Head of caudate nucleus (tissue), 42 donors: Measurements from ENCODE around the gene ZSCAN12.
"Not testable (repeated sequence)": the region's sequence is repeated elsewhere in the genome, so short reads cannot be mapped to it uniquely, and the experiment has no call there.

ENCODE experiments used
- DNase-seq, 42 donors: peaks; one replicate each; pipeline versions ENCODE4 v3.0.0 to v3.0.0-alpha.2; 2020 to 2021; ENCODE audit warnings: mixed read lengths in 7 of 42
- intact Hi-C: fragments of 100-400 bp; cut with DNase I; formaldehyde crosslinking; loops from one replicate; pipeline ENCODE4 v1.15.0; 2022

ZSCAN12 gene

DNA sequence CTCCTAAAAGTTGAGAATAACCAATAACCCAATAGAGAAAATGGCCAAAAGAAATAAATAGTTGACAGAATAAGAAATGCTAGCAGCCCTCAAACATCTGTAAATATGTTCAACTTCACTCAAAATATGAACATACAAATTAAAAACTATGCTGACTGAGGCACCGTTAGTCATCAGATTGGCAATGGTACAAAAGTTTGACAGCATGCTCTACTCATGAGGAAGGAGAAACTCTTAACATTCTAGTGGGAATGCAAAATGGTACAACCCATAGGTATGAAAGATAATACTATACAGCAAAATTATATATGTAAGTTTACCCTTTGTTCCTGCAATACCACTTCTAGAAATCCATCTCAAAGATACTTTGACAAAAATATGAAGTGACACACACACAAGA, 1.6 kb upstream of the ZSCAN12 start:
- intact Hi-C loops: no loop called here
- DNase-seq: no peak

DNA sequence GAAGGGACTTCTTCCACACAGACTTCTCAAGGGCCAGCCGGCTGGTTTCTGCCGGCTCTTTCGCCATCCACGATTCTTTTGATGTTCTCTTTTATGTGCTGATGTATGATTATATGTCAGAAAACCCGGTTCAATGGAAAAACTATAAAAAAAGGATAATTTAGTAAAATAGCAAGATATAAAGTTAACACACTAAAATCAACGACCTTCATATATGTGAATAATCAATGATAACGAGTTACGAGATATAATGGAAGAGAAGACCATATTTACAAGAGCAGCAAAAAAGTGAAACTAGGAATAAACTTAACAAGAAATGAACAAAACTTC, 540 bp upstream of the ZSCAN12 start:
- DNase-seq: no peak
- intact Hi-C loops: no loop called here

DNA sequence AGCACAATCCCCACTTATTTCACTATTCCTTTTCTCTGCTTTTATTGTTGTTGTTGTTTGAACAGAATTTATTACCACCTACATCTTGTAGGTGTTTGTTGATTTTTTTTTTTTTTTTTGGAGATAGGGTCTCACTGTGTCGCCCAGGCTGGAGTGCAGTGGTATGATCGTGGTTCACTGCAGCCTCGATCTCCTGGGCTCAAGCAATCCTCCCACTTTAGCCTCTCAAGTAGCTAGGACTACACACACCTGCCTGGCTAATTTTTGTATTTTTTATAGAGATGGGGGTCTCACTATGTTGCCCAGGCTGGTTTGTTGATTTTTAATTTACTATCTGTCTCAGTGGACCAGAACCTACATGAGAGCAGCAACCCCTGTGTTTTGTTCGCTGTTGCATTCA, 3.6 kb downstream of the ZSCAN12 start:
- intact Hi-C loops: no loop called here
- DNase-seq: no peak

DNA sequence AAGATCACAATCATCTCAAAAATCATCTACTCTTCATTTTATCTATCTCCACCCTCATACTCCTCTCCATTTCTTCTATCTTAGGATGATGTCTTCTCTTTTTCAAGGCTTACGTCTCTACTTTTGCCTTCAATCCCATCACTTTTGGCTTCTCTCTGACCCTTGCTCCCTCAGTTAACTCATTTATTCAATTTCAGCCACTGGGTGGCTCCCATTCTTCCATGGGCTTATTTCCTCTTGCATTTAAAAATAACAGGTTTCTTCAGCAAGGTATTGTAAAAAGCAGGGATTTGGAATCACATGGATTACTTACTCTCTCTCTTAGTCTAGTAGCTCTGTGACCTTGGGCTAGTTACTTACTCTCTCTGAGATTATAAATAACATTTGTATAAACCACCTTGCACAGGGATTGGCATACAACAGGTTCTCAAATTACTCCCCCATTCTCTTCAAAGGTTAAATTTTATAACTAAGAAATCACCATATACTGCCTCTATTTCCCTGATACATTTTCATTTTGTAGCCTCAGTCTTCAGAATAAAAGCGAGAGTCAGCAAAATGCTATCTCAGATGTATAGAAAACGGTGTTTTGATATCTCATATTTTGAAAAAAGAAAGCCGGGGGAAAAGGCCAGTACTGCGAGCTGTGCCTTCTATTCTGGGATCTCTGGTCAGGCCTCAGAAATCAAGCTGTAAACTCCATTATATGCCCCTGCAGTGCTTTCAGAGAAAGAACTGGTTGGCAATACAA, 5.5 kb downstream of the ZSCAN12 start:
- DNase-seq: peak in 6 of 42 donors; percentile 5 to 39 (median 16)
- intact Hi-C loops: no loop called here

DNA sequence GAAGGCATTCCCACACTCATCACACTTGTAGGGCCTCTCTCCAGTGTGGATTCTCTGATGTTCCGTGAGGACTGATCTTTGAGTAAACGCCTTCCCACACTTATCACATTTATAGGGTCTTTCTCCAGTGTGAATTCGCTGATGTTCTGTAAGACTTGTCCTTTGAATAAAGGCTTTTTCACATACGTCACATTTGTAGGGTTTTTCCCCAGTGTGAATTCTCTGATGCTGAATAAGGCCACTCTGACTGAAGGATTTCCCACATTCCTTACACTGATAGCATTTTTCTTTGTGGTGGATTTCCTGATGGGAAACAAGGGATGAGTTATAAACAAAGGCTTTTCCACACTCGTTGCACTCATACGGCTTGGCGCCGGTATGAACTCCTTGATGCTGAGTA, 8.9 kb downstream of the ZSCAN12 start:
- intact Hi-C loops: no loop called here
- DNase-seq: no peak

DNA sequence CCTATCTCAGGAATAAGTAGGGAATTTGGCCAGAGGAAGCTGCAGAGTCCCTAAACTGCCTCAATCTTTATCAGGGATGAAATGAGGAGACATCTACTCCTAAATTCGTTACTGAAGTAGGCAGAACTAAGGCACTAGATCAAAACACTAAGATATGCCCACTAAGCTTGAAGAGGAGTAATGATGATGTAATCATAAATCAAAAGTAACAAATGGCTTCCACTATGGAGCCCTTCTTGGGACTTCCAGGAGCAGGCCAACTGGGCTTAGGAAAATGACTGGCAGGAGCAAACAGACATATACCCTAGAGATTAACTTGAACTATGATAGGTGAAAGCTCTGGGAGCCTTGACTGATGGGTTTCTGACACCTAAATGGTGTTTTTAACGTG, 15.4 kb downstream of the ZSCAN12 start:
- no peak for DNase-seq
- intact Hi-C loops: no loop called here

DNA sequence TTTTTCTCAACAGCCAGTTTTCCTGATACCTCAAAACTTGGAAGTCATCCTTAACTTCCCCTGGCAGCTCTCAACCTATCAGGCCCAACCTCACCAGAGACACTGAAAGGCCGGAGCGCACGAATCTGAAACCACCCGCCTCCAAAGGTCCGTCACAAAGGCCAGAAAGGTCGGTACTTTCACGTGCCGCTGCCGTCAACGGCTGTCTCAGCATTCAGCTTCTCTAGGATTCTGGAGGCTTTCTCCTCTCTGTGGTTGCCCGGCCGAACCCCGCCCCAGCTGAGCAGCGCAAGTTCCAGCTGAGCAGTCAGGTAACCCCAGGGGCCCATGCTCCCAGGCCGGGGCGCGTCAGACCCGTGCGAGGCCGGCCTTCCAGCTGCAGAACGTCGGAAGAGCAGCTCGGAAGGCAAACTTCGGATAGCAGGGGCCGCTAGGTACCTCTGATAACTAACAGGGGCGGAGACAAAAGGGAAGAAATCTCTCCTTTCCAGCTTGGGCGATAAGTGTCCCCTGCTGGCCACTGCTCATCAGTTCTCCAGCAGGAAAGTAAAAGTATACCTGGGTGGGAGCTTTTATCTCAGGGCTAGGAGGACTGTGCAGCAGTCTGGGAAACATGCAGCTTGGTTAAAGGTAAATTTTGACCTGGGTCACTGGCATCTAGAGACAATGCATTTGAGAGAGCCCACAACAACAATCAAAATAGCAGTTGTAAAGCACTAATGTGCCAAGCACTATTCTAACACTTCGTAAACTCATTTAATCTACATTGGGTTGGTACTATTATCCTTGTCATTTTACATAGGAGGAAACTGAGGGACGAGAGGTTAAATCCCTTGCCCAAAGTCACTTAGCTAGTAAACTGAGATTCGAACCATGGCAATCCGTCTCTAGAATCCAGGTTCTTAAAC, 16.1 kb downstream of the ZSCAN12 start:
- intact Hi-C loops: no loop called here
- DNase-seq: peak; percentile 36 to 81 (median 61)

DNA sequence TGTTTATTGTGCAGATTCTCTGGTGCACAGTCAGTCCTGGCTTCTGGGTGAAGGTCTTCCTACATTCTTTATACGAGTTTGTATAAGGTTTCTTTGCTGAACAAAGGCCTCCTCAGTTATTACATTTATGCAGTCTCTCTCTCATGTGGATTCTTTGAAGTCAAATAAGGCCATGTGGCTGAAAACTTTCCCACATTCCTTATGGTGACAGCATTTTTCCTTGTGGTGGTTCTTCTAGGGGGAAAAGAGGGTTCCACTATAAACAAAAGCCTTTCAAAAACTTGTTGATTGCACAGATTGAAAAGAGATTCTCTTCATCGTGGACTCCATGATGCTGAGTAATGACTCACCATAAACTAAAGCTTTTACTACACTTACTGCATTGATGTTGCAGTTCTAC, 19.2 kb downstream of the ZSCAN12 start:
- intact Hi-C loops: no loop called here
- no peak for DNase-seq

DNA sequence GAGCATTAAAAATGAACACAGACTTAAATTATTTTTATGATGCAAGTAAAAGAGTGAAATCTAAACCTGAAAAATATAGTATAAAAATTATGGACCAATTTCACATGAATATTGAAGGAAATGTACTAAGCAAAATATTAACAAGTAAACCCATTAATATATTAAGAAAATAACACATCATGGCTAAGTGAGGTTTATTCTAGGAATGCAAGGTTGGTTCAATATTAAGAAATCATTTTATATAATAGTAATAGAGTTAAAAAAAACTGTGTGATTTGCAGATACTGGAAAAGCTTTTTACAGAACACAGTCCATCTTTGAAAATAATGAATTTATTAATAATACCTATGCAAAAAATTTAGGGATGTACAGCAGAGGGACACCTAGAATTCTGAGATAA, 20.9 kb downstream of the ZSCAN12 start:
- intact Hi-C loops: no loop called here
- DNase-seq: no peak

DNA sequence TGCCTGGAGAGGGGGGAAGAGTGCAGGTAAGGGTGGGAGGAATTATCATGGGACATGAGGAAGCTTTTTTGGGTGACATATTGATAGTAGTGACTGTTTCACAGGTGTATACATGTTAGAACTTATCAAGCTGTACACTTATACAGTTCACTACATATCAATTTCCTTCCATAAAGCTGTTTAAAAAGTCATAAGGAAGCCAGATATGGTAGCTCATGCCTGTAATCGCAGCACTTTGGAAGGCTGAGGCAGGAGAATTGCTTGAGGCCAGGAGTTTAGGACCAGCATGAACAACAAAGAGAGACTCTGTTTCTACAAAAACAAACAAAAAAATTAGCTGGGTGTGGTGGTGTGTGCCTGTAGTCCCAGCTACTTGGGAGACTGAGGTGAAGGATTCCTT, 21.7 kb downstream of the ZSCAN12 start:
- DNase-seq: no peak

DNA sequence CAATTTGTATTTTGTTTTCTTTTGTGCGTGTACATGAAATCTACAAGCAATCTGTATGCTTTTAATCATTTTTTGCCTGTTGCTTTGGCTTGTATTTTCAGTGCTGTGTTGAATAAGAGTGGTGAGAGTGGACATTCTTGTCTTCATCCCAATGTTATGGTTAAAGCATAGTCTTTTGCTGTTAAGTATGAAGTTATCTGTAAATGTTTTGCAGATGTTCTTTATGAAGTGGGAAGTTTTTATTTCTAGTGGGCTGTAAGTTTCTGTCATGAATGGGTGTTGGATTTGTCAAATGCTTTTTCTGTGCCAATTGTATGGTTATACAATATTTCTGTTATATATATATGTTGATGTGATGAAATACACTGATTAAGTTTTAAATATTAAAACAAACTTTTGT, 25.6 kb downstream of the ZSCAN12 start:
- intact Hi-C loops: no loop called here
- DNase-seq: no peak

More for the DNA sequence above, 21.7 kb downstream of the ZSCAN12 start:
- intact Hi-C loops: no loop called here

DNA sequence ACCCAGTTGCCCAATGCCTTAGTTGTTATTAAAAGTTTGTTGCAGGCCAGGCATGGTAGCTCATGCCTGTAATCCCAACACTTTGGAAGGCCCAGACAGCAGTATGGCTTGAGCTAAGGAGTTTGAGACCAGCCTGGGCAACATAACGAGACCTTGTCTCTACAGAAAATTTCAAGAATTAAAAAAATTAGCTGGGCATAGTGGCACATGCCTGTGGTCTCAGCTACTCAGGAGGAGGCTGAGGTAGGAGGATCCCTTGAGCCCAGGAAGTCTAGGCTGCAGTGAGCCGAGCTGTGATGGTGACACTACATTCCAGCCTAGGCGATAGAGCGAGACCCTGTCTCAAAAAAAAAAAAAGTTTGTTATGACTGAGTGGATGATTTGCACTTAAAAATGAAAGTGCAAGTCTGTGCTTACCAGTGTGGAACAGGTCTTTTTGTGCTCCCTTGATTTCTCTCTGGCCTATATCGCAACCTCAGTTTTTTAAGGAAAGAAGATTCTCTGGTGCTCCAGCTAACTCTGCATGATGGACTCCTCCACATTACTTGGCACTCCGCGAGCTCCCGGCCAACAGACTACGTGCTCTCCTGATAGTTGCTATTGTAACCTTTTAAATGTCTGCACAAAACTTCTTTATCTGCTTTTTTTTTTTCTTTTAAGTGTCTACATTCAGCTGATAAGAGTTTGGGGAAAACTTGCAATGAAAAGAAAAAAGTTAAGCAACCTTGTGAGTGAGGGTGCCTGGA, 27.7 kb downstream of the ZSCAN12 start:
- intact Hi-C loops: no loop called here

DNA sequence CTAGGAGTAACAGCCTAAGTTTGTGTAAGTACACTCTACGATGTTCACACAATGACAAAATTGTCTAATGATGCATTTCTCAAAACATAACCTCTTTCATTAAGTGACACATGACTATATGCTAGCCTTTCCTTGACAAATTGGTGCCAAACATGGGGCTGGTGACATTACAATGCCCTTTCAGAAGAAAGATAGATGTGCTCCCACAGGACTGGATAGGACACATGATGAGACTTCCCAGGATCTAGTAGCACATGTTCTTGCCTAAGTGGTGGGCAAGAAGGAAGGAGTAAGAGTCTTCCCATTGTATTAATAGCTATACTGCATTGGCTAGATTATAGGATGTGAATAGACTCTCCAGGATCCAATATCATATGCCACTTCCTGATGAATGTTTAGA, 28.3 kb downstream of the ZSCAN12 start:
- DNase-seq: no peak
- intact Hi-C loops: no loop called here

More for the DNA sequence above, 27.7 kb downstream of the ZSCAN12 start:
- DNase-seq: no peak

DNA sequence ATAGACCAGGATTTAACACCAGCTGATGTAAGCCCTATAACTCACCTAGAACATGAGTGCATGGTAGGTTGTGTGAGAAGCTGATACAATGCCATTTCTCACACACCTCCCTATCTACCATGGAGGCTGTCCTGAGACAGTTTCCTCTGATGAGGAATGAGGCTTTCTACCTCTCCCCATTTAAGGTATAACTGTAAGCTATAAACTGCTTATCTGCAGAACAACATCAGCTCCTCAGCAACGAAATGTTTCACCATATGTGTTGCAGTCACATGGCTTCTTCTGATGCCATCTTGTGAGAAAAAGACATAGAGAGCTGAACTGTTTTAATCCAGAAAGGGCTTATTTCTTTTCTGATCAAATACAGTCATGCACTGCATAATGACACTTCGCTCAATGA, 29.1 kb downstream of the ZSCAN12 start:
- intact Hi-C loops: no loop called here
- no peak for DNase-seq

DNA sequence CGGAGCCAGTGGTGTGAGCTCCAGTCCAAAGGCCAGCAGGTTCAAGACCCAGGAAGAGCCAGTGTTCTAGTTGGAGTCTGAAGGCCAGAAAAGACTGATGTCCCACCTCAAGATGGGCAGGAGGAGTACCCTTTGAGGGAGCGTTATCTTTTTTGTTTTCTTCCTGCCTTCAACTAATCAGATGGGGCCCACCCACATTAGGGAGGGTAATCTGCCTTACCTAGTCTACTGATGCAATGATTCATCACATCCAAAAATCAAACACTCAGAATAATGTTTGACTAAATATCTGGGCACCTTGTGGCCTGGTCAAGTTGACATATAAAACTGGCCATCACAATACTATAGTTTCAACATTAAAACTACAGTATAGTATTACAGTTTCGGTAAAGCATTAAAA, 30.1 kb downstream of the ZSCAN12 start:
- DNase-seq: no peak
- intact Hi-C loops: no loop called here

DNA sequence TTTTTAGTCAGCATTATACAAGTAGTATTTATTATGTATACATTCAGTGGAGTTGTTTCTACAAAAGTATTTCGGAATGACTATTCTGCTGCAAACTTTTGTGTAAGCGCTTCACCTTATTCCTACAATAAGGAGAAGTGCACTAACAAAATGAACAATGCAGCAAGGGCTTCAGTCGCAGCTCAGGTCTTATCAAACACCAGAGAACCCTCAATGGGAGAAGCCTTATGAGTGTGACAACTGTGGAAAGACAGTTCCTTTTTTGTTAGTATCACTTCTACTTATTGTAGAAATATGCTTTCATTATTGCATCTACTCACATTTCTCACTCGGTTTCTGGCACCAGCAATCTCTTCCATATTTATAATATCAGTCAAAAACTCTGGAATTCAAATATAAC, 31.0 kb downstream of the ZSCAN12 start:
- DNase-seq: no peak
- intact Hi-C loops: no loop called here

DNA sequence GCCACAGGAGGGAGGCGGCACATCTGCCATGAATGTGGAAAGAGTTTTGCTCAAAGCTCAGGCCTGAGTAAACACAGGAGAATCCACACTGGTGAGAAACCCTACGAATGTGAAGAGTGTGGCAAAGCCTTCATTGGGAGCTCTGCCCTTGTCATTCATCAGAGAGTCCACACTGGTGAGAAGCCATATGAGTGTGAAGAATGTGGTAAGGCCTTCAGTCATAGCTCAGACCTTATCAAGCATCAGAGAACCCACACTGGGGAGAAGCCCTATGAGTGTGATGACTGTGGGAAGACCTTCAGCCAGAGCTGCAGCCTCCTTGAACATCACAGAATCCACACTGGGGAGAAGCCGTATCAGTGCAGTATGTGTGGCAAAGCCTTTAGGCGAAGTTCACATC, 34.0 kb downstream of the ZSCAN12 start:
- intact Hi-C loops, DNase-seq: not testable (repeated sequence)

DNA sequence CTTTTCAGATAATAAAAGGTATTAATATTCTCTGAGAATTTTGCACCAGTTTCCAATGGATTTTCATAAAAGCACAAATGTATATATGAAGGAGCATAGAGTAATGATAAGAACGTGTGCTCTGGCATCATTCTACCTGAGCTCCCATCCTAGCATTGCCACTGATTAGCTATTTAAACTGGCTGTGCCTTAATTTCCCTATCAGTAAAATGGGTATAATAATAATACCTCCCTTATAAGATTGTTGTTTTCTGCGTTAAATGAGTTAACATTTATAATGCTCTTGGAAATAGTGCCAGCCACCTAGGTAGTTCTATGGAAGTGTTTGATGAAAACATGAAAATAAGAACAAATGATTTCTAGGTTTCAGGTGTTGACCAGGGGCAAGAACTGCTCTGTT, 38.6 kb downstream of the ZSCAN12 start:
- intact Hi-C loops: no loop called here
- no peak for DNase-seq

DNA sequence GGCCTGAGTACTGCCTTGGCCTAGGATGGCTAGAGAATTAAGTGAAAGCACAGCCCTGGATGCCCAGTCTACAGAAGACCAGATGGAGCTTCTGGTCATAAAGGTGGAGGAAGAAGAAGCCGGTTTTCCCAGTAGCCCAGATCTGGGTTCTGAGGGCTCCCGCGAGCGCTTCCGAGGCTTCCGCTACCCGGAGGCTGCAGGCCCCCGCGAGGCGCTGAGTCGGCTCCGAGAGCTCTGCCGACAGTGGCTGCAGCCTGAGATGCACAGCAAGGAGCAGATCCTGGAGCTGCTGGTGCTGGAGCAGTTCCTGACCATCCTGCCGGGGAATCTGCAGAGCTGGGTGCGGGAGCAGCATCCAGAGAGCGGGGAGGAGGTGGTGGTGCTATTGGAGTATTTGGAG, 40.0 kb downstream of the ZSCAN12 start:
- intact Hi-C loops: loop anchor here (10.0 kb wide), 2 partner anchors 105 to 225 kb away; partner anchors contain the start of genes NKAPL and ZKSCAN4
- not testable (repeated sequence) for DNase-seq

DNA sequence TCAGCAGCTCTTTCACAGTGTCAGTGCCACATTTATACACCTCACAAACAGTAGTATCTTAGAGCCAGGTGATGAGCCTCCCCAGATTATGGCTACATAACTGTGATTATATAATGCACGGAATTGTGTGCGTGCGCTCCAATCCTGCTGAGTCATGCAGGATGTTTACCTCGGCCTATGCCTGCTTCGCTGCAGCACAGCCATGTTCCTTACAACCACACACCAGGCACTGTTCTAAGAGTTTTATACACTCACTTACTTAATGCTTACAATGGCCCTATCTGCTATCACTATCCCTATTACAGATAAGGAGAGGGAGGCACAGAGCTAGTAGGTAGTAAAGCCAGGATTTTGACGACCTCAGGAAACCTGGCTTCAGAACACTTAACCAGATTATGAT, 42.5 kb downstream of the ZSCAN12 start:
- intact Hi-C loops: loop anchor here (10.0 kb wide), 2 partner anchors 102 to 222 kb away; partner anchors contain the start of genes NKAPL and ZKSCAN4
- peak in 4 of 42 donors; percentile 11 to 54 (median 32) for DNase-seq
